ENCODE data around the gene THOC5.

GRCh38 chr22:29523761-29524160 lies 29.8 kb downstream of the THOC5 start:
- TF ChIP-seq, protein P1, sequence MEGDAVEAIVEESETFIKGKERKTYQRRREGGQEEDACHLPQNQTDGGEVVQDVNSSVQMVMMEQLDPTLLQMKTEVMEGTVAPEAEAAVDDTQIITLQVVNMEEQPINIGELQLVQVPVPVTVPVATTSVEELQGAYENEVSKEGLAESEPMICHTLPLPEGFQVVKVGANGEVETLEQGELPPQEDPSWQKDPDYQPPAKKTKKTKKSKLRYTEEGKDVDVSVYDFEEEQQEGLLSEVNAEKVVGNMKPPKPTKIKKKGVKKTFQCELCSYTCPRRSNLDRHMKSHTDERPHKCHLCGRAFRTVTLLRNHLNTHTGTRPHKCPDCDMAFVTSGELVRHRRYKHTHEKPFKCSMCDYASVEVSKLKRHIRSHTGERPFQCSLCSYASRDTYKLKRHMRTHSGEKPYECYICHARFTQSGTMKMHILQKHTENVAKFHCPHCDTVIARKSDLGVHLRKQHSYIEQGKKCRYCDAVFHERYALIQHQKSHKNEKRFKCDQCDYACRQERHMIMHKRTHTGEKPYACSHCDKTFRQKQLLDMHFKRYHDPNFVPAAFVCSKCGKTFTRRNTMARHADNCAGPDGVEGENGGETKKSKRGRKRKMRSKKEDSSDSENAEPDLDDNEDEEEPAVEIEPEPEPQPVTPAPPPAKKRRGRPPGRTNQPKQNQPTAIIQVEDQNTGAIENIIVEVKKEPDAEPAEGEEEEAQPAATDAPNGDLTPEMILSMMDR (conservative IDR thresholded peaks at IDR 0.05; ENCODE audit: low read length): no peak
- TF ChIP-seq EZH2phosphoT487 (IDR thresholded peaks at IDR 0.05; ENCODE audit: borderline replicate concordance): no peak
